Fibroblast of skin of back (primary cell): ENCODE measurements around the gene SLC4A1.
A peak's percentile ranks its signal among the peaks of the same experiment; 100 is the strongest.

Experiments
- DNase-seq: peaks from one replicate; pipeline ENCODE4 v3.0.0-alpha.2; 2013

SLC4A1 gene

GRCh38 chr17:44283344-44284023 is 15.5 kb upstream of the SLC4A1 start:
- no peak for DNase-seq

GRCh38 chr17:44282264-44282663 is 14.3 kb upstream of the SLC4A1 start:
- DNase-seq = no peak

GRCh38 chr17:44281570-44281969 is 13.6 kb upstream of the SLC4A1 start:
- DNase-seq = no peak

- no peak for DNase-seq
Measured at GRCh38 chr17:44280392-44280937, 12.5 kb upstream of the SLC4A1 start.

- DNase-seq = peak; percentile 74
Measured at GRCh38 chr17:44279666-44280391, 11.9 kb upstream of the SLC4A1 start.

GRCh38 chr17:44279346-44279665 is 11.4 kb upstream of the SLC4A1 start:
- no peak for DNase-seq

GRCh38 chr17:44277976-44278375 is 10.0 kb upstream of the SLC4A1 start:
- no peak for DNase-seq

GRCh38 chr17:44273607-44274006 is 5.7 kb upstream of the SLC4A1 start:
- DNase-seq = no peak

- no peak for DNase-seq
Measured at GRCh38 chr17:44272954-44273353, 5.0 kb upstream of the SLC4A1 start.

GRCh38 chr17:44272321-44272951 is 4.5 kb upstream of the SLC4A1 start:
- DNase-seq = no peak

- no peak for DNase-seq
Measured at GRCh38 chr17:44269535-44270240, 1.8 kb upstream of the SLC4A1 start.

- DNase-seq = no peak
Measured at GRCh38 chr17:44268709-44269534, 987 bp upstream of the SLC4A1 start.

GRCh38 chr17:44267165-44267455 is 825 bp downstream of the SLC4A1 start:
- DNase-seq = no peak

- no peak for DNase-seq
Measured at GRCh38 chr17:44266402-44267164, 1.4 kb downstream of the SLC4A1 start.

GRCh38 chr17:44263345-44263902 is 4.5 kb downstream of the SLC4A1 start:
- DNase-seq = no peak

GRCh38 chr17:44262654-44263225 is 5.2 kb downstream of the SLC4A1 start:
- no peak for DNase-seq

GRCh38 chr17:44260296-44260695 is 7.6 kb downstream of the SLC4A1 start:
- no peak for DNase-seq

- DNase-seq = no peak
Measured at GRCh38 chr17:44258811-44259351, 9.1 kb downstream of the SLC4A1 start.

- DNase-seq = no peak
Measured at GRCh38 chr17:44257815-44258760, 9.8 kb downstream of the SLC4A1 start.
